ENCODE results near the gene GPR108. TPM values are rescaled to one million over a fixed set of nuclear protein-coding genes. Genes with fewer than 3 reads are reported as not detected.
"Not testable (repeated sequence)": the region's sequence is repeated elsewhere in the genome, so short reads cannot be mapped to it uniquely, and the experiment has no call there.

GPR108 gene
- total and polyA plus RNA-seq, 2 donors from 2014 or later: 113 to 144 TPM

DNA sequence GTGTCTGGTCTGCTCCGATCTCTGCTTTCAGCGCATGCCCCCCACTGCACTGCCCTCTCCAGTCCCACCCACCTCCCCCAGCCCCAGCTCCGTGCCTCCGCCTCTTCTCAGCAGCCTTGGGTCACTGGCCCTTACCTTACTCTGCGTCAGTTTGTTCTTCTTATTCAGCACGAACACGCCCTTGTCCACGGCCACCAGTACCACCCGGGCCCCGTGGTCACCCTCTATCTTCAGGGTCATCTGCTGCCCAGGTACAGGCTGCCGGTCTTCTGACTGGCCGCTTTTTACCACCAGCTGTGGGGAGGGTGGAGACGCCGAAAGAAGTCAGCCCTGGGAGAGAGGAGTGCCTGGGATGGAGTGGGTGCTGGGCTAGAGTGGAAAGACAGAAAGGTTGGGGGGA lies 27.8 kb downstream of the GPR108 start:
- no peak for FAIRE-seq
- H3K9me3 ChIP-seq (ENCODE audit: control insufficient read depth in 2 of 3, insufficient read depth in 1 of 3, low read length in 3 of 3): no peaks in the 10 kb centered on the region
- H3K27me3 ChIP-seq (ENCODE audit: control insufficient read depth, insufficient read depth, low read length): peaks cover 11% of the 10 kb centered on the region
- TF ChIP-seq, protein P1, sequence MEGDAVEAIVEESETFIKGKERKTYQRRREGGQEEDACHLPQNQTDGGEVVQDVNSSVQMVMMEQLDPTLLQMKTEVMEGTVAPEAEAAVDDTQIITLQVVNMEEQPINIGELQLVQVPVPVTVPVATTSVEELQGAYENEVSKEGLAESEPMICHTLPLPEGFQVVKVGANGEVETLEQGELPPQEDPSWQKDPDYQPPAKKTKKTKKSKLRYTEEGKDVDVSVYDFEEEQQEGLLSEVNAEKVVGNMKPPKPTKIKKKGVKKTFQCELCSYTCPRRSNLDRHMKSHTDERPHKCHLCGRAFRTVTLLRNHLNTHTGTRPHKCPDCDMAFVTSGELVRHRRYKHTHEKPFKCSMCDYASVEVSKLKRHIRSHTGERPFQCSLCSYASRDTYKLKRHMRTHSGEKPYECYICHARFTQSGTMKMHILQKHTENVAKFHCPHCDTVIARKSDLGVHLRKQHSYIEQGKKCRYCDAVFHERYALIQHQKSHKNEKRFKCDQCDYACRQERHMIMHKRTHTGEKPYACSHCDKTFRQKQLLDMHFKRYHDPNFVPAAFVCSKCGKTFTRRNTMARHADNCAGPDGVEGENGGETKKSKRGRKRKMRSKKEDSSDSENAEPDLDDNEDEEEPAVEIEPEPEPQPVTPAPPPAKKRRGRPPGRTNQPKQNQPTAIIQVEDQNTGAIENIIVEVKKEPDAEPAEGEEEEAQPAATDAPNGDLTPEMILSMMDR (IDR thresholded peaks at IDR 0.05; ENCODE audit: borderline replicate concordance, extremely low read depth, insufficient read depth): no peak
- H3K4me3 ChIP-seq (ENCODE audit: low read length in 3 of 3): no peak overlapping the region
- no peak overlapping the region for H3K27ac ChIP-seq (ENCODE audit: low read depth in 2 of 2, low read length in 2 of 2)
- H3K36me3 ChIP-seq (ENCODE audit: control insufficient read depth in 2 of 3, insufficient read depth in 3 of 3, low read length in 3 of 3): no peaks in the 10 kb centered on the region
- peak in 1 of 5 donors; percentile 47 for DNase-seq
- no peaks in the 10 kb centered on the region for H3K4me1 ChIP-seq (ENCODE audit: control insufficient read depth in 2 of 3, insufficient read depth in 2 of 3, low read depth in 1 of 3, low read length in 3 of 3)
- H3K9ac ChIP-seq (ENCODE audit: low read length in 3 of 3): no peak overlapping the region
- intact Hi-C loops (cut with DNase I): no loop called here

DNA sequence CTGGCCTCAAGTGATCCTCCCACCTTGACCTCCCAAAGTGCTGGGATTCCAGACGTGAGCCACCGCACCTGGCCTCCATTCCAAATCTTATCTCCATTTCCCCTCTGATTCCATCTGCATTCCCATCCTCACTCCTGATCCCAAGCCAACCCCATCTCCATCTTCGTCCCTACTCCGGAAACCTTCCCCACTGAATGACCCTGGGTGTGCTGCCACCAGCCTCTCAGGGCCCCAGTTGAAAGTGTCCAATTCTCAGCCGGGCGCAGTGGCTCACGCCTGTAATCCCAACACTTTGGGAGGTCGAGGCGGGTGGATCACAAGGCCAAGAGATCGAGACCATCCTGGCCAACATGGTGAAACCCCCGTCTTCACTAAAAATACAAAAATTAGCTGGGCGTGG lies 28.5 kb downstream of the GPR108 start:
- H3K27me3 ChIP-seq (ENCODE audit: control insufficient read depth, insufficient read depth, low read length): peaks cover 11% of the 10 kb centered on the region
- H3K27ac ChIP-seq (ENCODE audit: low read depth in 2 of 2, low read length in 2 of 2); FAIRE-seq; H3K4me1 ChIP-seq (ENCODE audit: control insufficient read depth in 2 of 3, insufficient read depth in 2 of 3, low read depth in 1 of 3, low read length in 3 of 3); intact Hi-C loops (cut with DNase I); H3K36me3 ChIP-seq (ENCODE audit: control insufficient read depth in 2 of 3, insufficient read depth in 3 of 3, low read length in 3 of 3); H3K4me3 ChIP-seq (ENCODE audit: low read length in 3 of 3); H3K9ac ChIP-seq (ENCODE audit: low read length in 3 of 3); H3K9me3 ChIP-seq (ENCODE audit: control insufficient read depth in 2 of 3, insufficient read depth in 1 of 3, low read length in 3 of 3): not testable (repeated sequence)
- DNase-seq: peak in 1 of 5 donors; percentile 22

DNA sequence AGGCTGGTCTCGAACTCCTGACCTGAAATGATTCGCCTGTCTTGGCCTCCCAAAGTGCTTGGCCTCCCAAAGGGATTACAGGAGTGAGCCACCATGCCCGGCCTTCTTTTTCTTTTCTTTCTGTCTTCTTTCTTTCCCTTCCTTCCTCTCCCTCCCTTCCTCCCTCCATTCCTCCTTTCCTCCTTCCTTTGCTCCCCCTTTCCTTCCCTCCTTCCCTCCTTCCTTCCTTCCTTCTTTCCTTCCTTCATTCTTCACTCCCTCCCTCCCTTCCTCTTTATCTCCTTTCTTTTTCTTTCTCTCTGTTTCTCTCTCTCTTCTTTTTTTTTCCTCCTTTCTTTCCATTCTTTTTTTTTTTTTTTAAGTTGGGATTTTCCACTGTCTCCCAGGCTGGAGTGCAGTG lies 29.0 kb downstream of the GPR108 start:
- DNase-seq (no peak), FAIRE-seq (no peak)
- Histone ChIP-seq H3K36me3 (ENCODE audit: control insufficient read depth in 2 of 3, insufficient read depth in 3 of 3, low read length in 3 of 3) (no peaks in the 10 kb centered on the region), H3K4me3 (ENCODE audit: low read length in 3 of 3) (no peak overlapping the region), H3K9me3 (ENCODE audit: control insufficient read depth in 2 of 3, insufficient read depth in 1 of 3, low read length in 3 of 3) (no peaks in the 10 kb centered on the region), H3K9ac (ENCODE audit: low read length in 3 of 3) (no peak overlapping the region), H3K27ac (ENCODE audit: low read depth in 2 of 2, low read length in 2 of 2) (no peak overlapping the region), H3K27me3 (ENCODE audit: control insufficient read depth, insufficient read depth, low read length) (peaks cover 11% of the 10 kb centered on the region), H3K4me1 (ENCODE audit: control insufficient read depth in 2 of 3, insufficient read depth in 2 of 3, low read depth in 1 of 3, low read length in 3 of 3) (no peaks in the 10 kb centered on the region)
- intact Hi-C loops (cut with DNase I): no loop called here
- TF ChIP-seq, protein P1 (IDR thresholded peaks at IDR 0.05; ENCODE audit: borderline replicate concordance, extremely low read depth, insufficient read depth): no peak

DNA sequence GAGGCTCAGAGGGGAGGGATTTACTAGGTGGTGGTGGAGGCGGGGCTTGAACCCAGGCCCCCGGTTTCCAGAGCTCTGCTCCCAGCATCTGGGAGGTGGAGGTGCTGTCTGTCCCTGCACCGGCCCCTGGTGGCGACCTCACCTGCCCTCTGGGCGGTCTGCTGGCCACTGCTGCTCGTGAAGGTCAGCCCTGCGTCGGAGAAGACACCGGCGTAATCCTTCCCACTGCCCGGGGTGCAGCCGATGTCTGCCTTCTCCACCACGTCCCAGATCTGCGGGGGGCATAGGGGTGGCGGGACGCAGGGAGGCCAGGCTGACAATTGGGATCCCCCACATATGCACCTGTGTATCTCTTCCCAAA lies 29.7 kb downstream of the GPR108 start:
- TF ChIP-seq, protein P1 (IDR thresholded peaks at IDR 0.05; ENCODE audit: borderline replicate concordance, extremely low read depth, insufficient read depth): no peak
- intact Hi-C loops (cut with DNase I): no loop called here
- no peak for FAIRE-seq

More for the DNA sequence above, 29.7 kb downstream of the GPR108 start:
- H3K27me3 ChIP-seq (ENCODE audit: control insufficient read depth, insufficient read depth, low read length): peaks cover 11% of the 10 kb centered on the region
- H3K4me1 ChIP-seq (ENCODE audit: control insufficient read depth in 2 of 3, insufficient read depth in 2 of 3, low read depth in 1 of 3, low read length in 3 of 3): no peaks in the 10 kb centered on the region
- DNase-seq: no peak
- no peaks in the 10 kb centered on the region for H3K36me3 ChIP-seq (ENCODE audit: control insufficient read depth in 2 of 3, insufficient read depth in 3 of 3, low read length in 3 of 3)
- H3K27ac ChIP-seq (ENCODE audit: low read depth in 2 of 2, low read length in 2 of 2): no peak overlapping the region
- H3K9ac ChIP-seq (ENCODE audit: low read length in 3 of 3): no peak overlapping the region
- no peaks in the 10 kb centered on the region for H3K9me3 ChIP-seq (ENCODE audit: control insufficient read depth in 2 of 3, insufficient read depth in 1 of 3, low read length in 3 of 3)
- no peak overlapping the region for H3K4me3 ChIP-seq (ENCODE audit: low read length in 3 of 3)
